CD4-positive, alpha-beta memory T cell (primary cell): ENCODE data around the gene NEK1. TPM values are rescaled to one million over a fixed set of nuclear protein-coding genes. Genes with fewer than 3 reads are reported as not detected.
"Not testable (repeated sequence)": the region's sequence is repeated elsewhere in the genome, so short reads cannot be mapped to it uniquely, and the experiment has no call there.

Experiments
- CTCF ChIA-PET: fragments of 350-600 bp; sonication (Branson Sonifier 250); formaldehyde crosslinking; loops from one replicate; lab custom pipeline; 2021; ENCODE audit warnings: inconsistent platforms; ENCODE audit not compliant: partially characterized antibody; lab: Charles Lee
- POLR2A ChIA-PET: fragments of 350-600 bp; sonication (Branson Sonifier 250); formaldehyde crosslinking; loops from one replicate; lab custom pipeline; 2021; ENCODE audit not compliant: partially characterized antibody; lab: Charles Lee
- DNase-seq, 5 donors: peaks; one replicate each; pipeline versions ENCODE4 v3.0.0 to v3.0.0-alpha.2; 2020 to 2022; ENCODE audit warnings: mixed read lengths in 1 of 5
- H3K27ac ChIP-seq: one replicate; pipeline ENCODE4 v1.7.0; 2013; ENCODE audit warnings: low read depth, low read length
- H3K27me3 ChIP-seq: 2 replicates; pipeline ENCODE4 v1.7.0; 2013; ENCODE audit warnings: mild to moderate bottlenecking, low read length, moderate library complexity; ENCODE audit not compliant: insufficient read depth
- H3K36me3 ChIP-seq: 2 replicates; pipeline ENCODE4 v1.7.0; 2013; ENCODE audit warnings: mild to moderate bottlenecking, low read length, moderate library complexity; ENCODE audit not compliant: insufficient read depth
- H3K4me1 ChIP-seq: 2 replicates; pipeline ENCODE4 v1.7.0; 2013; ENCODE audit warnings: mild to moderate bottlenecking, low read length, moderate library complexity; ENCODE audit not compliant: insufficient read depth
- H3K4me3 ChIP-seq, 2 donors: one replicate each; pipeline ENCODE4 v1.7.0; 2013; ENCODE audit warnings: low read length in 2 of 2, mild to moderate bottlenecking in 1 of 2
- H3K9me3 ChIP-seq, 2 donors: one replicate each; pipeline ENCODE4 v1.7.0; 2013; ENCODE audit warnings: low read length in 2 of 2, control low read depth in 1 of 2; ENCODE audit not compliant: control insufficient read depth in 1 of 2
- H3K27ac Mint-ChIP-seq, 7 donors: one replicate each; pipeline ENCODE4 v1.8.0; 2020 to 2021; ENCODE audit warnings: mixed read lengths in 7 of 7, mild to moderate bottlenecking in 6 of 7, inconsistent platforms in 3 of 7, moderate library complexity in 3 of 7
- H3K27me3 Mint-ChIP-seq, 2 donors: one replicate each; pipeline ENCODE4 v1.8.0; 2020 to 2021; ENCODE audit warnings: mixed read lengths in 2 of 2
- H3K36me3 Mint-ChIP-seq, 2 donors: one replicate each; pipeline ENCODE4 v1.8.0; 2020 to 2021; ENCODE audit warnings: mixed read lengths in 2 of 2, inconsistent platforms in 1 of 2, mild to moderate bottlenecking in 1 of 2
- H3K4me1 Mint-ChIP-seq, 4 donors: one replicate each; pipeline ENCODE4 v1.8.0; 2020 to 2021; ENCODE audit warnings: mixed read lengths in 4 of 4, mild to moderate bottlenecking in 1 of 4
- H3K4me3 Mint-ChIP-seq, 8 donors: one replicate each; pipeline ENCODE4 v1.8.0; 2020 to 2021; ENCODE audit warnings: mixed read lengths in 8 of 8, mild to moderate bottlenecking in 7 of 8, moderate library complexity in 6 of 8, inconsistent platforms in 3 of 8
- H3K9me3 Mint-ChIP-seq, 8 donors: one replicate each; pipeline ENCODE4 v1.8.0; 2020 to 2021; ENCODE audit warnings: mixed read lengths in 8 of 8, mild to moderate bottlenecking in 5 of 8, inconsistent platforms in 3 of 8, moderate library complexity in 1 of 8
- intact Hi-C: fragments of 100-400 bp; cut with micrococcal nuclease; formaldehyde crosslinking; loops from one replicate; pipeline ENCODE4 v1.15.1; 2023
- polyA plus RNA-seq, 2 donors: library from polyadenylated mRNA; unstranded; fragments of 300-500 nt; fragmentation: Illumina TruSeq; gene quantifications; one replicate each; pipeline ENCODE4 v1.2.3, GENCODE V29; 2021
- total RNA-seq, 2 experiments: library from RNA; stranded (reverse); gene quantifications; one replicate each; pipeline ENCODE4 v1.2.3, GENCODE V29; 2021

NEK1 gene
- total and polyA plus RNA-seq, 4 experiments from 2014 or later, result 6.1 to 24.1 (median 13.9) TPM

DNA sequence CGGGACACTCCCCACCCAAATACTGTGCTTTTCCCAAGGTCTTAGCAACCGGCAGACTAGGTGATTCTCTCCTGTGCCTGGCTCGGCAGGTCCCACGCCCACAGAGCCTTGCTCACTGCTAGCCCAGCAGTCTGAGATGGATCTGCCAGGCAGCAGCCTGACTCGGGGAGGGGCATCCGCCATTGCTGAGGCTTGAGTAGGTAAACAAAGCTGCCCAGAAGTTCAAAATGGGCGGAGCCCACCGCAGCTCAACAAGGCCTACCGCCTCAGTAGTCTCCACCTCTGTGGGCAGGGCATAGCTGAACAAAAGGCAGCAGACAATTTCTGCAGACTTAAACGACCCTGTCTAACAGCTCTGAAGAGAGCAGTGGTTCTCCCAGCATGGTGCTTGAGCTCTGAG lies 163.4 kb downstream of the NEK1 start:
- CTCF ChIA-PET, intact Hi-C loops, DNase-seq, H3K36me3 ChIP-seq, H3K9me3 ChIP-seq, H3K27me3 Mint-ChIP-seq, H3K4me3 ChIP-seq, H3K27me3 ChIP-seq, H3K27ac Mint-ChIP-seq, POLR2A ChIA-PET, H3K27ac ChIP-seq, H3K4me1 ChIP-seq, H3K4me3 Mint-ChIP-seq: not testable (repeated sequence)
- Mint-ChIP-seq H3K9me3 (peaks cover 8 to 70% (median 41%) of the 10 kb centered on the region in 8 donors), H3K4me1 (peaks cover 0 to 14% (median 3%) of the 10 kb centered on the region in 4 donors), H3K36me3 (peaks cover 83 to 94% of the 10 kb centered on the region in 2 donors)

DNA sequence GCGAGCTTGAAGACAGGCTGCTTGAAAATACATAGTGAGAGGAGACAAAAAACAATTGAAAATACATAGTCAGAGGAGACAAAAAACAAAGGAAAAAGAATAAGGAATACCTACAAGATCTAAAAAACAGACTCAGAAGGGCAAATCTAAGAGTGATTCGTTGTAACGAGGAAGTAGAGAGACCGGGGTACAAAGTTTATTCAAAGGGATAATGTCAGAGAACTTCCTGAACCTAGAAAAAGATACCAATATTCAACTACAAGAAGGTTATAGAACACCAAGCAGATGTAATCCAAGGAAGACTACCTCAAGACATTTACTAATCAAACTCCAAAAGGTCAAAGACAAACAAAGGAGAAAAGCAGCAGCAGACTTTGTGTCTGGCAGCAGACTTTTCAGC lies 165.6 kb downstream of the NEK1 start:
- no peak overlapping the region for H3K27ac ChIP-seq
- Mint-ChIP-seq H3K36me3 (peaks cover 78 to 89% of the 10 kb centered on the region in 2 donors), H3K9me3 (peaks cover 4 to 69% (median 54%) of the 10 kb centered on the region in 8 donors), H3K4me3 (peak overlapping the region in 1 of 8 donors; percentile 44), H3K27ac (no peak overlapping the region), H3K4me1 (peaks cover 0 to 17% (median 4%) of the 10 kb centered on the region in 4 donors), H3K27me3 (no peaks in the 10 kb centered on the region)
- no peaks in the 10 kb centered on the region for H3K9me3 ChIP-seq
- DNase-seq, result no peak
- POLR2A ChIA-PET, result no interaction called here
- H3K27me3 ChIP-seq, result no peaks in the 10 kb centered on the region
- no peak overlapping the region for H3K4me3 ChIP-seq
- no peaks in the 10 kb centered on the region for H3K4me1 ChIP-seq
- no peaks in the 10 kb centered on the region for H3K36me3 ChIP-seq
- intact Hi-C loops, result no loop called here
- CTCF ChIA-PET, result no interaction called here

DNA sequence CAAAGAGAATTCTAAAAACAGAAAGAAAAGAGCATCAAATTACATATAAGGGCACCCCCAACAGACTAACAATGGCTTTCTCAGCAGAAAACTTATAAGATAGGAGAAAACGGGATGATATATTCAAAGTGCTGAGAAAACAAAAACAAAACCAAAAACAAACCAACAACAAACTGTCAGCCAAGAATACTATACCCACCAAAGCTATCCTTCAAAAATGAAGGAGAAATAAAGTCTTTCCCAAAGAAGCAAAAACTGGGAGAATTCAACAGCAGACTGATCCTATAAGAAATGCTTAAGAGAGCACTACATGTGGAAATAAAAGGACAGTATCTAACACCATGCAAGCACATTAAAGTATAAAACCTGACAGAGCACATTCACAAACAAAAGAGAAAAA lies 168.6 kb downstream of the NEK1 start:
- peak overlapping the region in 1 of 8 donors; percentile 18 for H3K4me3 Mint-ChIP-seq
- ChIA-PET CTCF (no interaction called here), POLR2A (no interaction called here)

DNA sequence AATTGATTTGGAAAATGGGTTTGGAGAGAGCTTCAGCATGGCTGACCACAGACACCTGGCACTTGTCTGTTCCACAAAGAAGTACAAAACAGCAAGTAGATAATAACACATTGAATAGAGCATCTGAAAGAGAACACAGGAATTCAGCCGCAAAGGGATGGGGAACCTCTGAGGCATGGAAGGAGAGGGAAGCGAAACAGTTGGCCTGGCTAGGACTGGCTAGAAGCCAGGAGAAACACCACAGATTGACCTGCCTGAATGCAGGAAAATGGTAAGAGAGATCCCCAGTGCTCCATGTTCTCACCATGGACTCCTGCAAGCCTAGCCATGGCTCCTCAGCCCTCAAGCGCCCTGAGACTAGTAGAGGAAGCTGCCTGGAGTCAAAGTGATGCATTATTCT lies 171.9 kb downstream of the NEK1 start:
- no peak overlapping the region for H3K4me3 ChIP-seq
- H3K36me3 ChIP-seq, result no peaks in the 10 kb centered on the region
- no peaks in the 10 kb centered on the region for H3K27me3 Mint-ChIP-seq
- no peak overlapping the region for H3K4me3 Mint-ChIP-seq
- CTCF ChIA-PET, result no interaction called here
- peaks cover 37 to 57% of the 10 kb centered on the region in 2 donors for H3K36me3 Mint-ChIP-seq
- peaks cover 0 to 13% (median 1%) of the 10 kb centered on the region in 4 donors for H3K4me1 Mint-ChIP-seq
- POLR2A ChIA-PET, result no interaction called here
- H3K9me3 Mint-ChIP-seq, result peaks cover 2 to 32% (median 27%) of the 10 kb centered on the region in 8 donors
- H3K27ac ChIP-seq, result no peak overlapping the region
- no peaks in the 10 kb centered on the region for H3K4me1 ChIP-seq
- H3K9me3 ChIP-seq, result no peaks in the 10 kb centered on the region
- DNase-seq, result no peak
- intact Hi-C loops, result no loop called here
- H3K27me3 ChIP-seq, result no peaks in the 10 kb centered on the region
- no peak overlapping the region for H3K27ac Mint-ChIP-seq

More for the DNA sequence above, 168.6 kb downstream of the NEK1 start:
- H3K4me1 Mint-ChIP-seq, result peaks cover 0 to 13% (median 1%) of the 10 kb centered on the region in 4 donors
- no peak overlapping the region for H3K27ac Mint-ChIP-seq
- DNase-seq, result no peak
- Histone ChIP-seq H3K4me1 (no peaks in the 10 kb centered on the region), H3K4me3 (no peak overlapping the region), H3K9me3 (no peaks in the 10 kb centered on the region), H3K27me3 (no peaks in the 10 kb centered on the region), H3K36me3 (no peaks in the 10 kb centered on the region), H3K27ac (no peak overlapping the region)
- peaks cover 54 to 70% of the 10 kb centered on the region in 2 donors for H3K36me3 Mint-ChIP-seq
- intact Hi-C loops, result no loop called here
- H3K9me3 Mint-ChIP-seq, result peaks cover 4 to 61% (median 51%) of the 10 kb centered on the region in 8 donors
- no peaks in the 10 kb centered on the region for H3K27me3 Mint-ChIP-seq

DNA sequence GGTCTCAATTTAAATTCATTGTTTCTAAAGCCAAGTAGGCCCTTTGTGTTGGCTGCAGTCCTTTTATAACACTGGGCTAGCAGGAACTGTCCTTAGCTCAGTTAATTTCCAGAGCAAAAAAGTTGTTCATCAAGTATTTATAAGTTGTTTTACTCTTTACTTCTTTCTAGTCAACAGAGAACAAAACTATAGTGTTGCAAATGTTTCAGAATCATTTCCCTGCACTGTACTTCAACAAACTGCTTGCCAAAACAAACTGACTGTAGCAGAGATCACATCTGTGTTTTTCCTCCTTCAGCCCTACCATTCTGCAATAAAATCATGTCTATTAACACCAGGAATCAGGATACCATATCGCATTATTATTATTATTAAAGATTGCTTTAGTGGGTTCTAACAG lies 173.1 kb downstream of the NEK1 start:
- H3K4me1 ChIP-seq, result no peaks in the 10 kb centered on the region
- H3K27me3 ChIP-seq, result no peaks in the 10 kb centered on the region
- H3K4me1 Mint-ChIP-seq, result peaks cover 0 to 13% (median 1%) of the 10 kb centered on the region in 4 donors
- H3K9me3 Mint-ChIP-seq, result peaks cover 0 to 20% (median 16%) of the 10 kb centered on the region in 8 donors
- H3K27me3 Mint-ChIP-seq, result no peaks in the 10 kb centered on the region
- no peak overlapping the region for H3K4me3 ChIP-seq
- DNase-seq, result no peak
- intact Hi-C loops, result no loop called here
- H3K36me3 Mint-ChIP-seq, result peaks cover 31 to 49% of the 10 kb centered on the region in 2 donors
- no peaks in the 10 kb centered on the region for H3K36me3 ChIP-seq
- H3K9me3 ChIP-seq, result no peaks in the 10 kb centered on the region
- H3K4me3 Mint-ChIP-seq, result no peak overlapping the region
- POLR2A ChIA-PET, result no interaction called here
- no peak overlapping the region for H3K27ac Mint-ChIP-seq
- no peak overlapping the region for H3K27ac ChIP-seq
- CTCF ChIA-PET, result no interaction called here

DNA sequence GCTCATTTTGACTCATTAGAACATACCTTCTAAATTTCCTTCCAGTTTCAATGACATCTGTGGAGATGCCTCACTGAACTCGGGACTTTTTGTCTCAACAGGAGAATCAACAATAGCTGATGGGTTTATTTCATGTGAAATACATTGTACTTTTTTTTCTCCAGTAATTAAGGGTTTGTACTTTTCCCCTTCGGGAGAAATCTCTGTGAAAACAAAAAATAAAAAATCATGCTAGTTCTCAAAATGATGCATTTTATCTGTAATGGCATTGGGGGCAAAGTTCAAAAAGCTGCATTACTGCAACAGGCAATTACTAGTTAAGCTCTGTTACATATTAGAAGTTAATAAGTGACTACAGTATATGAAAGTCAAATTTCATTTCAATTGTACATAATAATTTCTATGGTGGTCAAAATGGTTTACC lies 174.3 kb downstream of the NEK1 start:
- H3K27ac ChIP-seq, result no peak overlapping the region
- no peaks in the 10 kb centered on the region for H3K36me3 ChIP-seq
- Mint-ChIP-seq H3K4me3 (no peak overlapping the region), H3K27me3 (no peaks in the 10 kb centered on the region), H3K4me1 (peaks cover 0 to 13% (median 1%) of the 10 kb centered on the region in 4 donors), H3K36me3 (peaks cover 23 to 42% of the 10 kb centered on the region in 2 donors), H3K27ac (no peak overlapping the region), H3K9me3 (peaks cover 0 to 9% (median 6%) of the 10 kb centered on the region in 8 donors)
- intact Hi-C loops, result no loop called here
- DNase-seq, result no peak
- H3K27me3 ChIP-seq, result no peaks in the 10 kb centered on the region
- no peaks in the 10 kb centered on the region for H3K9me3 ChIP-seq
- H3K4me3 ChIP-seq, result no peak overlapping the region
- H3K4me1 ChIP-seq, result no peaks in the 10 kb centered on the region
- ChIA-PET POLR2A (no interaction called here), CTCF (no interaction called here)

DNA sequence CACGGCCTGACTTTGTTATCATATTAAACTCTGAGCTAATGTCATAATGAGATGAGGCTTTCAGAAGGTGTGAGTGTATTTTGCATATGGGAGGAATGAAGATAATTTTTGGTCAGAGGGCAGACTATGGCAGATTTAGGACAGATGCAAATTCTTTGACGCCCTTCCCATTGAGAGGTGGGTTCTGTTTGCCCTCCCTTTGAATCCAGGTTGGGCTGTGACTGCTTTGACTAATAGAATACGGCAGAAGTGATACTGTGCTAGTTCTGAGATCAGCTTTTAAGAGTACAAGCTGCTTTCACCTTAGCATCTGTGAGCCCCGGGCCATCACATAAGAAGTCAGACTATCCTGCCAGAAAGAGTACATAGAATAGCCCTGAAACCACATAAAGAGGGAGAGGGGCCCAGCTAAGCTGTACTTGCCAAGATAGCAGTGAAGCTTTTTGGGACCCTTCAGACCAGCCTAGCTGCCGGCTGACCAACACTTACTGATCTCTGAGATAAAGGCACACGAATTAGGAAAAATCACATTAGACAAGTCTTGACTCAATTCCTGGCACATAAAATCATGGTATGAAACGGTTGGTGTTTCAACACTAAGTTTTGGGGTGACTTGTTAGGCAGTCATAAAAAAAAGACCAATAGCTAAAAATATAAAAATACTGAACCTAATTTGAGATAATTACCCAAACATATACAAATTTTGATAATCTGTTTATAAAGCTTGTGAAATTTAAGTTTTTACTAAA lies 174.9 kb downstream of the NEK1 start:
- Mint-ChIP-seq H3K27ac (peak overlapping the region in 1 of 7 donors; percentile 32), H3K4me3 (peak overlapping the region in 1 of 8 donors; percentile 26), H3K36me3 (peaks cover 21 to 42% of the 10 kb centered on the region in 2 donors), H3K4me1 (peaks cover 0 to 13% (median 1%) of the 10 kb centered on the region in 4 donors), H3K27me3 (no peaks in the 10 kb centered on the region), H3K9me3 (peaks cover 0 to 5% (median 3%) of the 10 kb centered on the region in 8 donors)
- Histone ChIP-seq H3K9me3 (no peaks in the 10 kb centered on the region), H3K27me3 (no peaks in the 10 kb centered on the region), H3K27ac (no peak overlapping the region), H3K4me3 (no peak overlapping the region), H3K4me1 (no peaks in the 10 kb centered on the region), H3K36me3 (no peaks in the 10 kb centered on the region)
- ChIA-PET POLR2A (no interaction called here), CTCF (no interaction called here)
- intact Hi-C loops, result no loop called here
- no peak for DNase-seq
